GM23338 (cell line): ENCODE results near the gene SMTNL1. TPM values are rescaled to one million over a fixed set of nuclear protein-coding genes. Genes with fewer than 3 reads are reported as not detected.

ENCODE experiments used
- ATAC-seq: fragments of 200-7000 bp; cut with Tn5 transposase; 3 replicates; pipeline ENCODE4 v1.9.1; 2020
- DNase-seq: peaks from one replicate; pipeline ENCODE4 v3.0.0-alpha.2; 2015; ENCODE audit warnings: low spot score
- H2AFZ ChIP-seq: fragments of 200-600 bp; sonication (generic); 2 replicates; pipeline ENCODE4 v1.8.0; 2016; ENCODE audit warnings: antibody characterized with exemption, mild to moderate bottlenecking, moderate library complexity
- H3F3A ChIP-seq: fragments of 200-600 bp; sonication (generic); replicated peaks from 2 replicates; pipeline ENCODE4 v1.8.0; 2017; ENCODE audit warnings: antibody characterized with exemption, mixed run types, low read depth
- H3K27ac ChIP-seq: fragments of 200-600 bp; sonication (generic); 2 replicates; pipeline ENCODE4 v1.6.1; 2016; ENCODE audit warnings: low read depth
- H3K27me3 ChIP-seq: fragments of 200-600 bp; sonication (generic); 2 replicates; pipeline ENCODE4 v1.8.0; 2016; ENCODE audit warnings: mild to moderate bottlenecking, mixed run types, moderate library complexity; ENCODE audit not compliant: insufficient read depth
- H3K36me3 ChIP-seq: fragments of 200-600 bp; sonication (generic); 2 replicates; pipeline ENCODE4 v1.8.0; 2016; ENCODE audit warnings: mild to moderate bottlenecking; ENCODE audit not compliant: insufficient read depth
- H3K4me1 ChIP-seq: fragments of 200-600 bp; sonication (generic); 2 replicates; pipeline ENCODE4 v1.8.0; 2016; ENCODE audit warnings: mild to moderate bottlenecking, moderate library complexity; ENCODE audit not compliant: insufficient read depth
- H3K4me2 ChIP-seq: fragments of 200-600 bp; sonication (generic); 2 replicates; pipeline ENCODE4 v1.7.1; 2017; ENCODE audit warnings: mixed run types
- H3K4me3 ChIP-seq: fragments of 200-600 bp; sonication (generic); 2 replicates; pipeline ENCODE4 v1.6.1; 2016; ENCODE audit warnings: mixed run types
- H3K79me2 ChIP-seq: fragments of 200-600 bp; sonication (generic); replicated peaks from 2 replicates; pipeline ENCODE4 v1.8.0; 2017; ENCODE audit warnings: mild to moderate bottlenecking; ENCODE audit not compliant: insufficient read depth
- H3K9me2 ChIP-seq: fragments of 200-600 bp; sonication (generic); 2 replicates; pipeline ENCODE4 v1.8.0; 2017; ENCODE audit not compliant: insufficient read depth
- H4K20me1 ChIP-seq: fragments of 200-600 bp; sonication (generic); replicated peaks from 2 replicates; pipeline ENCODE4 v1.8.0; 2017; ENCODE audit warnings: mild to moderate bottlenecking; ENCODE audit not compliant: insufficient read depth
- H3K27ac Mint-ChIP-seq: 2 replicates; pipeline ENCODE4 v1.8.0; 2020; ENCODE audit warnings: inconsistent platforms, mild to moderate bottlenecking, moderate library complexity, mixed read lengths
- H3K27me3 Mint-ChIP-seq: 3 replicates; pipeline ENCODE4 v1.8.0; 2022; ENCODE audit warnings: low read depth, mild to moderate bottlenecking, moderate library complexity, mixed read lengths, inconsistent platforms; ENCODE audit not compliant: insufficient read depth, poor library complexity
- H3K36me3 Mint-ChIP-seq: 3 replicates; pipeline ENCODE4 v1.8.0; 2021; ENCODE audit warnings: low read depth, mild to moderate bottlenecking, inconsistent platforms, moderate library complexity, mixed read lengths
- H3K4me1 Mint-ChIP-seq: 3 replicates; pipeline ENCODE4 v1.8.0; 2020; ENCODE audit warnings: mild to moderate bottlenecking, inconsistent platforms, mixed read lengths
- H3K4me3 Mint-ChIP-seq: 3 replicates; pipeline ENCODE4 v1.8.0; 2021; ENCODE audit warnings: moderate library complexity, mild to moderate bottlenecking, inconsistent platforms, mixed read lengths
- H3K9me3 Mint-ChIP-seq: 3 replicates; pipeline ENCODE4 v1.8.0; 2020; ENCODE audit warnings: moderate library complexity, mild to moderate bottlenecking, inconsistent platforms, mixed read lengths
- JUNB ChIP-seq: IDR thresholded peaks from one replicate; pipeline ENCODE4 v1.6.1; 2016; ENCODE audit warnings: antibody characterized with exemption; ENCODE audit not compliant: unreplicated experiment
- POLR2AphosphoS5 ChIP-seq: IDR thresholded peaks from 2 replicates; pipeline ENCODE4 v1.6.1; 2016; ENCODE audit warnings: antibody characterized with exemption, low read depth
- STAT1 ChIP-seq: IDR thresholded peaks from one replicate; pipeline ENCODE4 v1.6.1; 2016; ENCODE audit warnings: antibody characterized with exemption; ENCODE audit not compliant: unreplicated experiment
- ZNF114 ChIP-seq: fragments of 250-450 bp; sonication (Bioruptor Pico); IDR thresholded peaks from 2 replicates; pipeline ENCODE4 v1.5.0; 2020; ENCODE audit warnings: mild to moderate bottlenecking, moderate library complexity
- polyA plus RNA-seq: library from polyadenylated mRNA; unstranded; fragments of >200 nt; fragmentation: Nextera tagmentation; extraction: Ambion mirVana; gene quantifications from 2 replicates; pipeline ENCODE4 v1.2.1, GENCODE V29; 2016
- total RNA-seq: library from RNA; depleted of rRNA; stranded (reverse); fragments of >200 nt; shearing (Covaris generic); gene quantifications from 2 replicates; pipeline ENCODE4 v1.2.3, GENCODE V29; 2014
- TF ChIP-seq, protein P1 (sequence below): fragments of 250-450 bp; sonication (Bioruptor Pico); IDR thresholded peaks from 2 replicates; pipeline ENCODE4 v1.5.0; 2020; ENCODE audit warnings: mild to moderate bottlenecking, moderate library complexity

Gene SMTNL1
- total and polyA plus RNA-seq, 2 experiments from 2014 or later: 0.31 to 0.70 TPM

DNA sequence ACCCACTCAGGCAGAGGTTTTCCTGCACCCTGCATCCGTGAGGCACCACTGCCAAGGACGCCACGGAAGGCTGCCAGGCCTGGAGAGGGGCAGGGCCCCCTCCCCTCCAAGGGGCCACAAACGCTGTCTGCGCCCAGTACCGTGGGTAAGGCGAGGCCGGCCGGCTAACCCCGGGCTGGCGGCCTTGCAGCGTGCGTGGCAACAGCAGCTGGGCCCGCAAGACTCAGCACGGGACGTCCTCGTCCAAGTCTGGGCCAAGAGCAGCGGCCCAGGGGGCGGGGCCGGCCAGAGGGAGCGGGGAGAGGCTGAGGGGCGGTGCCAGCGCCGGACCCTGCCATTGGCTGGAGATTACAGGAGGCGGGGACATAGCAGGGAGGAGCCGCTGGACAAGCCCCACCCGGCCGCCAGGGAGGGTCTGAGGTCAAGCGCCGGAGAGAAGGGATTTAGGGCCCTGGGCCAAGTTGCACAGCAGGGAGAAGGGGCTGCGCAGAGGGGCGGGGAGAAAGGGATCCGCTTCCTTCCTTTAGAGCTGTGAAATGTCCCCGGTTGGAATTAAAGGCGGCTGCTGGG lies 37.9 kb upstream of the SMTNL1 start:
- Histone ChIP-seq H2AFZ (no peak overlapping the region), H3K4me2 (peak overlapping the region; percentile 87), H3K9me2 (no peaks in the 10 kb centered on the region), H3K27ac (peak overlapping the region; percentile 83), H3K4me1 (peaks cover 31% of the 10 kb centered on the region), H3K79me2 (peaks cover 14% of the 10 kb centered on the region; the same call in 1 of the 2 replicates), H4K20me1 (peaks cover 5% of the 10 kb centered on the region), H3K4me3 (peak overlapping the region; percentile 53), H3K36me3 (peaks cover 5% of the 10 kb centered on the region; the same call in 1 of the 2 replicates), H3K27me3 (no peaks in the 10 kb centered on the region), H3F3A (peaks cover 13% of the 10 kb centered on the region)
- H3K4me3 Mint-ChIP-seq: peak overlapping the region; percentile 61
- H3K9me3 Mint-ChIP-seq: no peaks in the 10 kb centered on the region
- peak; percentile 96 for ATAC-seq
- H3K27ac Mint-ChIP-seq: peak overlapping the region; percentile 85
- H3K4me1 Mint-ChIP-seq: peaks cover 60% of the 10 kb centered on the region
- no peak for TF ChIP-seq JUNB
- TF ChIP-seq, protein P1, sequence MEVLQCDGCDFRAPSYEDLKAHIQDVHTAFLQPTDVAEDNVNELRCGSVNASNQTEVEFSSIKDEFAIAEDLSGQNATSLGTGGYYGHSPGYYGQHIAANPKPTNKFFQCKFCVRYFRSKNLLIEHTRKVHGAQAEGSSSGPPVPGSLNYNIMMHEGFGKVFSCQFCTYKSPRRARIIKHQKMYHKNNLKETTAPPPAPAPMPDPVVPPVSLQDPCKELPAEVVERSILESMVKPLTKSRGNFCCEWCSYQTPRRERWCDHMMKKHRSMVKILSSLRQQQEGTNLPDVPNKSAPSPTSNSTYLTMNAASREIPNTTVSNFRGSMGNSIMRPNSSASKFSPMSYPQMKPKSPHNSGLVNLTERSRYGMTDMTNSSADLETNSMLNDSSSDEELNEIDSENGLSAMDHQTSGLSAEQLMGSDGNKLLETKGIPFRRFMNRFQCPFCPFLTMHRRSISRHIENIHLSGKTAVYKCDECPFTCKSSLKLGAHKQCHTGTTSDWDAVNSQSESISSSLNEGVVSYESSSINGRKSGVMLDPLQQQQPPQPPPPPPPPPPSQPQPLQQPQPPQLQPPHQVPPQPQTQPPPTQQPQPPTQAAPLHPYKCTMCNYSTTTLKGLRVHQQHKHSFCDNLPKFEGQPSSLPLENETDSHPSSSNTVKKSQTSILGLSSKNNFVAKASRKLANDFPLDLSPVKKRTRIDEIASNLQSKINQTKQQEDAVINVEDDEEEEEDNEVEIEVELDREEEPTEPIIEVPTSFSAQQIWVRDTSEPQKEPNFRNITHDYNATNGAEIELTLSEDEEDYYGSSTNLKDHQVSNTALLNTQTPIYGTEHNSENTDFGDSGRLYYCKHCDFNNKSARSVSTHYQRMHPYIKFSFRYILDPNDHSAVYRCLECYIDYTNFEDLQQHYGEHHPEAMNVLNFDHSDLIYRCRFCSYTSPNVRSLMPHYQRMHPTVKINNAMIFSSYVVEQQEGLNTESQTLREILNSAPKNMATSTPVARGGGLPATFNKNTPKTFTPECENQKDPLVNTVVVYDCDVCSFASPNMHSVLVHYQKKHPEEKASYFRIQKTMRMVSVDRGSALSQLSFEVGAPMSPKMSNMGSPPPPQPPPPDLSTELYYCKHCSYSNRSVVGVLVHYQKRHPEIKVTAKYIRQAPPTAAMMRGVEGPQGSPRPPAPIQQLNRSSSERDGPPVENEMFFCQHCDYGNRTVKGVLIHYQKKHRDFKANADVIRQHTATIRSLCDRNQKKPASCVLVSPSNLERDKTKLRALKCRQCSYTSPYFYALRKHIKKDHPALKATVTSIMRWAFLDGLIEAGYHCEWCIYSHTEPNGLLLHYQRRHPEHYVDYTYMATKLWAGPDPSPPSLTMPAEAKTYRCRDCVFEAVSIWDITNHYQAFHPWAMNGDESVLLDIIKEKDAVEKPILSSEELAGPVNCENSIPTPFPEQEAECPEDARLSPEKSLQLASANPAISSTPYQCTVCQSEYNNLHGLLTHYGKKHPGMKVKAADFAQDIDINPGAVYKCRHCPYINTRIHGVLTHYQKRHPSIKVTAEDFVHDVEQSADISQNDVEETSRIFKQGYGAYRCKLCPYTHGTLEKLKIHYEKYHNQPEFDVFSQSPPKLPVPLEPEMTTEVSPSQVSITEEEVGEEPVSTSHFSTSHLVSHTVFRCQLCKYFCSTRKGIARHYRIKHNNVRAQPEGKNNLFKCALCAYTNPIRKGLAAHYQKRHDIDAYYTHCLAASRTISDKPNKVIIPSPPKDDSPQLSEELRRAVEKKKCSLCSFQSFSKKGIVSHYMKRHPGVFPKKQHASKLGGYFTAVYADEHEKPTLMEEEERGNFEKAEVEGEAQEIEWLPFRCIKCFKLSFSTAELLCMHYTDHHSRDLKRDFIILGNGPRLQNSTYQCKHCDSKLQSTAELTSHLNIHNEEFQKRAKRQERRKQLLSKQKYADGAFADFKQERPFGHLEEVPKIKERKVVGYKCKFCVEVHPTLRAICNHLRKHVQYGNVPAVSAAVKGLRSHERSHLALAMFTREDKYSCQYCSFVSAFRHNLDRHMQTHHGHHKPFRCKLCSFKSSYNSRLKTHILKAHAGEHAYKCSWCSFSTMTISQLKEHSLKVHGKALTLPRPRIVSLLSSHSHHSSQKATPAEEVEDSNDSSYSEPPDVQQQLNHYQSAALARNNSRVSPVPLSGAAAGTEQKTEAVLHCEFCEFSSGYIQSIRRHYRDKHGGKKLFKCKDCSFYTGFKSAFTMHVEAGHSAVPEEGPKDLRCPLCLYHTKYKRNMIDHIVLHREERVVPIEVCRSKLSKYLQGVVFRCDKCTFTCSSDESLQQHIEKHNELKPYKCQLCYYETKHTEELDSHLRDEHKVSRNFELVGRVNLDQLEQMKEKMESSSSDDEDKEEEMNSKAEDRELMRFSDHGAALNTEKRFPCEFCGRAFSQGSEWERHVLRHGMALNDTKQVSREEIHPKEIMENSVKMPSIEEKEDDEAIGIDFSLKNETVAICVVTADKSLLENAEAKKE (CRISPR knock-in tag): no peak
- peak; percentile 74 for TF ChIP-seq POLR2AphosphoS5
- TF ChIP-seq ZNF114: no peak
- peak; percentile 99 for DNase-seq
- H3K27me3 Mint-ChIP-seq: peaks cover 16% of the 10 kb centered on the region
- peaks cover 64% of the 10 kb centered on the region for H3K36me3 Mint-ChIP-seq

DNA sequence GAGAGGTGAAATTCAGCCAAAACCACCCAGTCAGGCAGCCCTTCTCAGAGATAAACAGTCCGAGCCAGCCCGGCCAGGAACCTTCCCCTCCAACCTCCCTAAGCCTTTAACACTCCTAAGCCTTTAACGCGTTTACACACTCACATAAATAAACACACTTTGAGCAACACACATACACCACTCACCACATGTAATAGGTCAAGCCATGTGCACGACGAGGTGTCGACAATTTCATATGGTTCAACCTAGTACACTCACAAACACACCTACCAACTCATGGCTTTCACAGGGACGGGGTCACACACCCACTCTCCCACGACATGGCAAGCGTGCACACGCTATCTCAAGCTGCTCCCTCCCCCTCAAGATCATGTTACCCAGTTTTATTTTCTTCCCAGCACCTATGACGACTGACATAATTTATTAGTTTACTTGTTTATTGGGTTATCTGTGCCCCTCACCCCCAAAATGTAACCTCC lies 37.4 kb upstream of the SMTNL1 start:
- H3K9me3 Mint-ChIP-seq: no peaks in the 10 kb centered on the region
- TF ChIP-seq, protein P1 (CRISPR knock-in tag): no peak
- no peak for TF ChIP-seq STAT1
- no peak for TF ChIP-seq POLR2AphosphoS5

More for the DNA sequence above, 37.4 kb upstream of the SMTNL1 start:
- peak overlapping the region; percentile 87 for H3K4me2 ChIP-seq
- peak overlapping the region; percentile 61 for H3K4me3 Mint-ChIP-seq
- H2AFZ ChIP-seq: no peak overlapping the region
- H3K36me3 Mint-ChIP-seq: peaks cover 66% of the 10 kb centered on the region
- H3K4me1 Mint-ChIP-seq: peaks cover 58% of the 10 kb centered on the region
- H3K4me3 ChIP-seq: peak overlapping the region; percentile 42
- H3K27ac ChIP-seq: peak overlapping the region; percentile 83
- DNase-seq: no peak
- H4K20me1 ChIP-seq: peaks cover 9% of the 10 kb centered on the region
- H3K9me2 ChIP-seq: no peaks in the 10 kb centered on the region
- no peaks in the 10 kb centered on the region for H3K27me3 ChIP-seq
- peaks cover 5% of the 10 kb centered on the region; the same call in 1 of the 2 replicates for H3K36me3 ChIP-seq
- H3K27me3 Mint-ChIP-seq: peaks cover 16% of the 10 kb centered on the region
- H3K79me2 ChIP-seq: peaks cover 19% of the 10 kb centered on the region; the same call in 1 of the 2 replicates
- H3K4me1 ChIP-seq: peaks cover 31% of the 10 kb centered on the region
- peak overlapping the region; percentile 85 for H3K27ac Mint-ChIP-seq
- ATAC-seq: no peak
- H3F3A ChIP-seq: peaks cover 14% of the 10 kb centered on the region
